Kasumi-1 (cell line): ENCODE data around the gene AGAP3.

ENCODE experiments used
- DNase-seq, 2 experiments: peaks; one replicate each; lab custom pipeline; 2025; lab: John Stamatoyannopoulos, UW

The AGAP3 gene

DNA sequence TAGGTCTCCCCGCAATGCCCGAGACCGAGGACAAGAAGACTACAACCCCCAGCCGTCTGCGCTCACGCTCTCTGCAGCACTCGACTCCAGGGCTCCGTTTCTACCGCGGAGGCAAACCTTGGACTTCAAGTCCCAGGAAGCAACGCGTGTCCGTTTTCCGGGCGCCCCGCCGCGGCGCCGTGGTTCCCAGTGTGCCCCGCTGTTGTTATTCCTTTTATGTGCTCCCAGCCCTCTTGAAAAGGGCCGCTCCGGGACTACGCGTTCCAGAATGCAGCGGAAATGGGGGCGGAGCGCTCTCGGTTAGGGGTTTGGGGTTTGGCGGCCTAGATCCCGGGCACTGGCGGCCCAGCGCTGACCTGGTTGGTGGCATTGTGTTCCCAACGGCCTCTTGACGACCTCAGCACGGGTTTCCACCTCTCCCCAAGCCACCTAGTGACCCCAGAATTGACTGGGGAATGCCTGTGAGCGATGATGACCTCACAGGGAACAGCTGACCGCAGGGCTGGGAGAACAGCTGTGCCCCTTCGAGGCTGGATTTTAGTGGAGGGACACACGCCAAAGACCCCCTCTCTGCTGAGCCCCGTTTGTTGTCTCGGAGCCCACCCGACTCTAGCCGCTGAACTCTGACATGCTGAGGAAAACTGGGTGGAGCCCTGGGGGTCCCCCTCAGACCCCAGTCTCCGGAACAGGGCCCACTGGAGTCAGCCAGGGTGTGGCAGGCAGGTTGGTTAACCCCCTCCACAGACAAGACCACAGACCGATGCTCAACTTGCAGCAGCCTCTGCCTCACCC lies 28.1 kb upstream of the AGAP3 start:
- peak; percentile 99 to 100 for DNase-seq

DNA sequence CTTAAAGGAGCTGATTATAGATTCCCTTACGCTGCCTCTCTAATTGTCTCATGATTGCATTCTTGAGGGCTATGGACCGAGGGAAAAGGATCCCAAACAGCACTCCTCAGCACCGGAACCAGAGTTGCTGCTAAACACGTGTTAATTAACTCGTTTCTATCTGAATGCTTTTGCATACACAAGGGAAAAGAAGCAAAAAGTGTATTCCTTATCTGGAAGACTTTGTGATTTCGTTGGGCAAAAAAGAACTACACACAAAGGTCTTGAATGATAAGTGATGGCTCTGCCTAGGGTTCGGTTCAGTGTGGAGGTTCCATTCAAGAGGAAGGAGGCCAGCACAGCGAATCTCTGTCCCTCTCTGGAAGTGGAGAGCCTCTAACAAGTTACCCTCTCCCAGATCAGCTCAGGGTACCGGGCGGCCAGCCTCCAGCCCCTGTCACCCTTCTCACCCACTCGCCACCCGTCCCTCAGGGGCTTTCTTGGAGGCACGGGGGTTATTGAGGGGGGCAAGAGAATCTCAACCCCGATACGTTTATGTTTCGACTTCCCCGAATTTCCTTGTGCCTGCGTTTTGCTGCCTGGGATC lies 27.4 kb upstream of the AGAP3 start:
- DNase-seq = no peak

DNA sequence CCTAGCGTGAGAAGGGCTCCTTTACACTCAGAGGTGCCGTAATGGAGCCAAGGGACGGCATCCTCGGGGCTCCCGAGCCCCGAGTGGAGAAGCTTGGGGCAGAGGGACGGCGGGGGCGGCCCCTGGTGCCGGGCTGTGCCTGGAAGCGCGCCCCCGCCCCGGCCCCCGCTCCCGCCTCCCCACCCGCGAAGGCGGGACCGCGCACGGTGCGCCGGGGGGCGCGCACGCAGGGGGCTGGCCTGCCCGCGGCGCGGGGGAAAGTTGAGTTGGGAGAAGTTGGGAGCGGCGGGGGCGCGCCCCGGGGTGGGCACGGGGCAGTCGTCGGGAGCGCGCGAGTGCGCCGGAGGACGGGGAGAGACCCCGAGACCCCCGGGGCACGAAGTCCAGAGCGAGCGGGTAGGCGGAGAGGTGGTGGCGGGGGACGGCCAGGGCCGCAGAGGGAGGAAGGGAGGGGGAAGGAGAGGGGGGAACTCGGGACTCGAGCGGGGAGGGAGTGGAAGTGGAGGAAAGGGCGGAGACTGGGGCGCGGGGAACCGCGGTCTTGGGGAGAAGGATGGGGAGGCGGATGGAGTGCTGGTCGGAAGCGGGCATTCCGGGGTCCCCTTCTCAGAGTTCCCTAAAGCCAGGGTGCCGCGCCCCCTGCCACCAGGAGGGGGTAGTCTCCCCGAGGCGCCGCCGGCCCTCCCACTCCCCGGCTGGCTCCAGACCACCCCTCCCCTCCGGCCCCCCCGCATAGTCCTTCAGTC lies 26.7 kb upstream of the AGAP3 start, which contains the start of gene SLC4A2:
SLC4A2 (plus strand) TSS at position 223 of the 746 bp plus-strand sequence. CDS start 2,399 bp downstream, outside the sequence.
- peak; percentile 63 to 67 for DNase-seq

DNA sequence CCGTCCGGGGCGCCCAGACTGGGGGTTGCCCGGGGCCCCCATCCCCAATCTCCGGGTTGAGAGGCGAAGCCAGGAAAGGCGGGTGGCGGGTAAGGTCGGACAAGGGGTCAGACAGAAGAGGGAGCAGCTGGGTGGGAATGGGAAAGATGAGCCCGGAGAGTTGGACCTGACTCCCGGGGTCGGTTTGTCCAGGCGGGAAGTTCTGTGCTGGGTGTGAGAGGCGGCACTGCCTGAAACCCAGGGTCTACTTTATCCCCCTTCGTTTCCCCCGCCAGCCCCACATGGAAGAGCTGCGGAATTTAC lies 26.2 kb upstream of the AGAP3 start:
- DNase-seq = no peak

DNA sequence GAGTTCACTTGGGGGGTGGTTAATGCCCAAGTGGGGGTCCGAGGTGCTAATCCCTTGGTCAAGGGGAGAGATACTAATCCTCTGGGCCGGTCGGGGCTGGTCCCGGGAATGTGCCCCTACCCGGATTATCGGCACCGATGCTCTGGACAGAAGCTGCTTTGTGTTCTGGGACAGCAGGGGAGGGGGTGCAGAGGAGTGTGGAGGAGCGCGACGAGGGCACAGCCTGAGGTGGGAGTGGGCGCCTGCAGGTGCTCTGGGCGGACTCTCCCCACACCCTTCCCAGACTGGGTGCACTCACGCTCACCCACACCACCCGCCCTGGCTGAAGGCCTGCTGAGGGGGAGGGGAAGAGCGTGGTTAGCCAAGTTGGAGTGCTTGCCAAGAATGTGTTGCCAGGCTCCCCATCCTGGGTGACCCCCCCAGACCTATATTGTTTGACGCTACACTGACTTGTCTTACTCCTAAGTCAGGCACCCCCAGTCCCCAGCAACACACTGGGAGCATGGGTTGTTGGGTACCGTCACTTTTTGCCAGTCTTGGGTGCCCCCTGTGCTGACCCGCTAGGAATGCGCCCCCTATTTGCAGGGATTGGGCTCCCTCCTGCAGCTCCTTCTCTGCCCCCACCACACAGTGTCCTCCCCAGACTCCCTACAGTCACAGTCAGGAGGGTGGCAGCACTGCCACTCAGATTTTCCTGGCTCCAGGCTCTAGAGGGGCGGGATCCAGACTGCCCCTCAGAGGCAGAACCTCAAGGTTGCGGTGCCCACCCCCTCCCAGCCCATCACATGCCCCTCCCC lies 25.7 kb upstream of the AGAP3 start:
- peak; percentile 15 to 33 for DNase-seq

DNA sequence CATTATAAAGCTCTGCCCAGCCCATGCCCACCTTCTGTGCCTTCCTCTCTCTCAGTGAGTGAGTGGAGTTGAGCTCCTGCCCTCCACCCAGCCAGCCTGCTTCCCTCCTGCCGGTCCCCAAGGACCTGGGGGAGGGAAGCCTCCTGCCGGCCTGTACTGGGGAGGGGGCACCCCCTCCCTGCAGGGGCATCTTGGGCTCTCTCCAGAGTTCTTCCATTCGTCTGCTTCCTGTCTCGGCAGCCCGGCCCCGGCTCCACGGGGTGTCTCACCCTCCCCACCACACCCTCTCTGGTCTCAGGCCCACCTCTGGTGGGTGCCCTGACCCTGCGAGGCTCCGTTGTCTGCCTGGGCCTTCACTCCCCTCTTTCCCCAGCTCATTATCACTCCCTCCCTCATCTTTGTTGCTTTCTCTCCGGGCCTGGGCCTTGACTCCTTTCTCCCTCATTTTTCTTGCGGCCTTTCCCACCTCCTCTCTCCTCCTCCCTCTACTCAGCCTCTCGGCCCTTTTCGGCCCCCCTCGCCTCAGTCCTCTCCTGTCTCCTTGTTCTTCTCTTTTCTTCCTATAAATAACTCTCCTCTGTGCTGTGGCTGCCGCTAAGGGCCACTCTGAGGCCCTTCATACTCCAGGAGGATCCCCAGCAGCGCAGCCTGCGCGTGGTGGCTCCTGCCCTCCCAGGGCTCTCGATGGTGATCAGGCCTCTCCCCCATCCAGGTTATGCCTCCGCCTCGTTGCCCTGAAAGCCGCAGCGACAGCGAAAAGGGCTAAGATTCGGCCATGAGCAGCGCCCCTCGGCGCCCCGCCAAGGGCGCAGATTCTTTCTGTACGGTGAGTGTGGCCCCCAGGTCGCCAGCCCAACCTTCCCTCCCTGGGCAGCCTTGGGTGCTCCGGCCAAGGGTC lies 24.8 kb upstream of the AGAP3 start:
- no peak for DNase-seq

DNA sequence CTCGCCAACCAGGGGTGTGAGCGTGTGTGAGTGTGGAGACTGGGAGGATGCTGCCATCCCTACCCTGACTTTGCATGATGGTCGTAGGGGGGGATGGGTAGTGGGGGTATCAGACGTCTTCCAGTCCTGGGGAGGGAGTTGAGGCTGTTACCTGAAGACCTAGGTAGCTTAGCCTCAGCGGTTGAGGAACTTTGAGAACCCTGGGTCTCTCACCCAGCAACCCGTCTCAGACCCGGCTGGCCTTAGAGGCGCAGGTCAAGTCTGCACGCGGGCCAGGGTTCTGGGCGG lies 24.2 kb upstream of the AGAP3 start:
- no peak for DNase-seq

DNA sequence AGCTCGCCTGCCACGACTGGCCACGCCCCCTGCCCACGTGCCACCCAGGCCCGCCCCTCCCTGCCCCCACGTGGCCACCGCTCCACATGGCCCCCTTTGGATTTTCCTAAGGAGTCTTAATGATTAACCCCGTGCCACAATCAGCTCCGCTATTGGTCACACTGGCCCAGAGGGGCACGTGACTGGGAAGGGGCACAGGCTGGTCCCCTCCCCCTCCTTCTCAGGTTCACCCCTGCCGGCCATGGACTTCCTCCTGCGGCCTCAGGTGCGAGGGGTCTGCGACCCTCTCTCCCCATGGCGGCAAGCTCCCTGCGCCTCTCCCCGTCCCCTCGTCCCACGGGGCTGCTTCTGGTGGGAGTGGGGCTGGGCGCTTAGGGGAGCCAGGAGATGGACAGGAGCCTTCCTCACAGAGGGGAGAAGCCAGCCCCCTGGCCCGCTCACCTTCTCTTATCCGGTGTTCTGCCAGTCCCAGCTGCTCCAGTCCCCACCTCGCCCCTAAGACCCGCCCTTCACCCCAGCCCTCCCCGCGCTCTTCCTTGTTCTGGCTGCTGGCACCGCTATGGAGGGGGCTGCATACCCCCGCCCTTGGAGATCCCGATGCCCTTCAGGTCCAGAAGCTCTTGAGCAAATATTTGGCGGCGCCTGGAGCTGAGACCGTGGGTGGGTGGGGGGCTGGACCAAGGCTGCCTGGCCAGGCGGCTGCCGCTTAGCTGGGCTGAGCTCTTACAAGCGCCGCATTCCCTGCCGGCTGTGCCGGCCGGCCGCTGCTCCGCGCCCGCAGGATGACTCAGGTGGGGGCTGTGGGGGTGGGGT lies 23.7 kb upstream of the AGAP3 start:
- DNase-seq = no peak

DNA sequence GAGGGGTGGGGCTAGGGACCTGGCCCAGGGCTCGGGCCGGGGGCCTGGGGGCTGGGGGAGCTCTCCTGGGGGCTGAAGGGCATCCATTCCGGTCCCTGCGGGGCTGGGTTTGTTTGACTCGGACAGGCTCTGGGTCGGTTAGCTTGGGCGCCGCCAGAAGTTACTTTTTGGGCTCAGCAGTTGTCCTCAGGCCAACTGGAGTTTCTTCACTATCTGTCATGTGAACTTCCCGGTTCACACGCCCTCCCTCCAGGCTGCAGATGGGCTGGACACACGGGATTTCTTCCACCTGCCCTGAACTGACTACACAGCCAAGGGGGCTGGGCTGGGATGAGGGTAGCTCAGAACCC lies 23.1 kb upstream of the AGAP3 start:
- DNase-seq = no peak

DNA sequence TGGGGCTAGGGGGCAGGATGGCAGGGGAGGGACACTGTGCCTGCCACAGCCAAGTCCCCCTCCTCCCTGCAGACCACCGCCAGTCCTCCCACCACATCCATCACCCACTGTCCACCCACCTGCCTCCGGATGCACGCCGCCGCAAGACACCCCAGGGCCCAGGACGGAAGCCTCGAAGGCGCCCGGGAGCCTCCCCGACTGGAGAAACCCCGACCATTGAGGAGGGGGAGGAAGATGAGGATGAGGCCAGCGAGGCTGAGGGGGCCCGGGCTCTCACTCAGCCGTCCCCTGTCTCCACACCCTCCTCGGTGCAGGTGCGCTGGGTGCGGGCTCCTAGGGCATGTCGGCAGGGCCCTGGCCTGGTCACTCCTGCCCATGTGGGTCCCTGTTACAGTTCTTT lies 21.8 kb upstream of the AGAP3 start:
- DNase-seq = no peak

DNA sequence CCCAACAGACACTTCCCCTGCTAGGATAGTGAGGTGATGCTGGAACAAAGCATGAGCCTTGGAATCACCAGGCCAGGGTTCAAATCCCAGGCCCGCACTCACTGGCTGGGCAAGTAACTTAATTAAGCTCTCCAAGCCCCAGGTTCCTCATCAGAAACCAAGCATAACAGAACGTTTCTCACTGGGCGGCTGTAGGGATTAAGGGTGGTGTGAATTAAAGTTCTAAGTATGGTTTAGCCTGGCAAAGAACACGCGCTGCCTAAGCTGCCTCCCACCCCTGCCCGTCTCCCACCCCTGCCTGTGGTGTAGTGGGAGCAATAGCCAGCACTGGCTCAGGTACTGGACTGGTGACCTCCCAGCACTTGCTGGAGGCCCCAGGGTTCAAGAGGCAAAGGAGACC lies 21.3 kb upstream of the AGAP3 start:
- DNase-seq = no peak

DNA sequence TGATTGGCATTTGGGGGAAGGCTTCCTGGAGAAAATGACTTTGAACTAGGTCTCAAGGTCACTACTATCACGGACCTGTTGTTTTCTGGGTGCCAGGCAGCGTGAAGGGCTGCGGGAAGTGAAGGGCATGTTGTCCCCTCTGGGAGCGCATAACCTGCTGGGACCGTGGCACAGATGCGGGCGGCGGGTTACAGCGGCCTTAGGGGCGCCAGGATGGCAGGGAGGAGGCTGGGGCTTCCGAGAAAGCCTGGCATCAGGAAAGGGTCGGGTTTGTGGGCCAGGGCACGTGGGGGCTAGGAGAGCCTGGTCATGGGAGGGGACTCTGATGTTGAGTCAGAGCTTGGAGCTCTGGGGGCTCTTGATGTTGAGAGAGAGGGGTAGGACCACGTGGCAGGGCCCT lies 20.8 kb upstream of the AGAP3 start:
- DNase-seq = no peak

DNA sequence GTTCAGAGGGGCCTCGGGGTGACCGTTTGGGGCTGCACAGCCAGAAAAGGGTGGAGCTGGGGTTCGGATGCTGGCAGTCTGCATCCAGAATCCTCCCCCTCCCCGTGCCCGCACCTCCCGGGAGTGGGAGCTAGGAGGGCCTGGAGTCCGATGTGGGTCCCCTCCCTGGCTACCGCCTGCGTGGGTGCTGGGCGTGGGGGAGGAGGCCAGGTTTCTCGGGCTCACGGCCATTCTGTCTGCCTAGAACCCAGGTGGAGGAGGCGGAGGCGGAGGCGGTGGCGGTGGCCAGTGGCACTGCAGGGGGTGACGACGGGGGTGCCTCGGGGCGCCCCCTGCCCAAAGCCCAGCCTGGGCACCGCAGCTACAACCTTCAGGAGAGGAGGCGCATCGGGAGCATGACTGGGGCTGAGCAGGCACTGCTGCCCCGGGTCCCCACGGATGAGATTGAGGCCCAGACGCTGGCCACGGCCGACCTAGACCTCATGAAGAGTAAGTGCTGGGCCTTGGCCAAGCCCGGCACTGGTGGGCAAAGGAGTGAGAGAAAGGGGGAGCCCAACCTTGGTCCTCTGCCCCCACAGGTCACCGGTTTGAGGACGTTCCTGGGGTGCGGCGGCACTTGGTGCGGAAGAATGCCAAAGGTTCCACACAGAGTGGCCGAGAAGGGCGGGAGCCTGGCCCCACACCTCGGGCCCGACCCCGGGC lies 19.9 kb upstream of the AGAP3 start:
- DNase-seq = no peak

DNA sequence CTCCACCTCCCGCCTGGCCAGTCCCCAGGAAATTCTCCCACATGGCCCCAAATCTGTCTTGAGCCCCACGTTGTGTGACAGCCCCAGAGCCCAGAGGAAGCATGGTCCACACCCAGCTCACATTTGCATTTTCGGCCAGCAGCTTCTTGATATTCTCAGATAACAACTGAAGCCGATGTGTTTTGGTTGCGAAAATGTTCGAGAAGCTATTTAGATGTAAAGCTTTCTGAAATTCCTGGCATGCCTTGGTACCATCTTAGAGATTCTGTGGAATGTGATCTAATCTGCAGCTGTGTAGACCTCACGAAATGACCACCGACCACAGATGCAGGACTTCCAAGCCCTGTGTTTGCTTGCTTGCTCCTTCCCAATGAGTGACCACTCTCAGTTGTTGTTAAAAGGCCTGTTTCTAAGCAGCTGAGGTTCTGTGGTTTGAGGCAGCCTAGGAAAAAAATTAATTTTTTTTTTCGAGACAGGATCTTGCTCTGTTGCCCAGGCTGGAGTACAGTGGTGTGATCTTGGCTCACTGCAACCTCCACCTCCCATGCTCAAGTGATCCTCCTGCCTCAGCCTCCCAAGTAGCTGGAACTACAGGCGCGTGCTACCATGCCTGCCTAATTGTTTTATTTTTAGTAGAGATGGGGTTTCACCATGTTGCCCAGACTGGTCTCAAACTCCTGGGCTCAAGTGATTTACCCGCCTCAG lies 18.1 kb upstream of the AGAP3 start:
- DNase-seq = no peak

DNA sequence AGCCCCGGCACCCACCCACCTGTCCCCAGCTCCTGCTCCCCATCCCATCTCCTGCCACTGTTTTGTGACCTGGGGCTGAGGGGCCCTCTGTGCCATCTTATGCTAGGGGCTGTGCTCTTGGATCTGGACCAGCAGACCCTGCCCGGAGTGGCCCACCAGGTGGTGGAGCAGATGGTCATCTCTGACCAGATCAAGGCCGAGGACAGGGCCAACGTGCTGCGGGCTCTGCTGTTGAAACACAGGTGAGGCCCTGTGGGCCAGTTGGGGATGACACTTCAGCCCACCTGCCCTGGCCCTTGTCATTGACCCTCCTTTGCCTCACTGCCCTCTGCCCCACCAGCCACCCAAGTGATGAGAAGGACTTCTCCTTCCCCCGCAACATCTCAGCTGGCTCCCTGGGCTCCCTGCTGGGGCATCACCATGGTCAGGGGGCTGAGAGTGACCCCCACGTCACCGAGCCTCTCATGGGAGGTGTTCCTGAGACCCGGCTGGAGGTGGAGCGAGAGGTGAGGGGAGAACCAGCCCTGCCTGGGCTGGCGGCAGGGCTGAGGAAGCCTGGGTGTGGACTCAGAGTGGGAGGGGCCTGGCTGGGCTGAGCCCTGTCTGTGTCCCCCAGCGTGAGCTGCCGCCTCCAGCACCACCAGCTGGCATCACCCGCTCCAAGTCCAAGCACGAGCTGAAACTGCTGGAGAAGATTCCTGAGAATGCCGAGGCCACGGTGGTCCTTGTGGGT lies 16.3 kb upstream of the AGAP3 start:
- no peak for DNase-seq

DNA sequence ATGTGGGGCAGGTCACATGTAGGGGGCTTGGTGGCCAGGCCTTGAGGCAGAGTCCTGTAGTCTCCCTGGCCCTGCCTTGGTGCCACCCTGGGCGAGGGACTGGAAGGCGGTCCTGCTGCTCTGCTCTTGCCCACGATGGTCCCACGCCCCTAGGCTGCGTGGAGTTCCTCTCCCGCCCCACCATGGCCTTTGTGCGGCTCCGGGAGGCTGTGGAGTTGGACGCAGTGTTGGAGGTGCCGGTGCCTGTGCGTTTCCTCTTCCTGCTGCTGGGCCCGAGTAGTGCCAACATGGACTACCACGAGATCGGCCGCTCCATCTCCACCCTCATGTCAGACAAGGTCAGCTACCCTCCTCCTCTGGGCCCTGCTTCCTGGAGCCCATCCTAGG lies 15.7 kb upstream of the AGAP3 start:
- DNase-seq = no peak

DNA sequence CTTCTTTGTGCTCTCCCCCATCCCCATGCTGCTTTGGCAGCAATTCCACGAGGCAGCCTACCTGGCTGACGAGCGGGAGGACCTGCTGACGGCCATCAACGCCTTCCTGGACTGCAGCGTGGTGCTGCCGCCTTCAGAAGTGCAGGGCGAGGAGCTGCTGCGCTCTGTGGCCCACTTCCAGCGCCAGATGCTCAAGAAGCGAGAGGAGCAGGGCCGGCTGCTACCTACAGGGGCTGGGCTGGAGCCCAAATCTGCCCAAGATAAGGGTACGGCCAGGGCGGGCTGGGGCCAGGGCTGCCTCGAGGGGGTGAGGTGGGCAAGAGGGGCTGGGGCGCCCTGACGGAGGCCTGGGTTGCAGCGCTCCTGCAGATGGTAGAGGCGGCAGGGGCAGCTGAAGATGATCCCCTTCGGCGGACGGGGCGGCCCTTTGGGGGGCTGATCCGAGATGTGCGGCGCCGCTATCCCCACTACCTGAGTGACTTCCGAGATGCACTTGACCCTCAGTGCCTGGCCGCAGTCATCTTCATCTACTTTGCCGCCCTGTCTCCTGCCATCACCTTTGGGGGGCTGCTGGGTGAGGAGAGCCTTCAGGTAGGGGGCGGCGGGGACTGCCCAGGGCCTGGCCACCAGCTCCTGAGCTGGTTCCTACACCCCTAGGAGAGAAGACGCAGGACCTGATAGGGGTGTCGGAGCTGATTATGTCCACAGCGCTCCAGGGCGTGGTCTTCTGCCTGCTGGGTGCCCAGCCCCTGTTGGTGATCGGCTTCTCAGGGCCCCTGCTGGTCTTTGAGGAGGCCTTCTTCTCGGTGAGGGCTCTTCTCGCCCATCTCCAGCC lies 15.0 kb upstream of the AGAP3 start:
- no peak for DNase-seq

DNA sequence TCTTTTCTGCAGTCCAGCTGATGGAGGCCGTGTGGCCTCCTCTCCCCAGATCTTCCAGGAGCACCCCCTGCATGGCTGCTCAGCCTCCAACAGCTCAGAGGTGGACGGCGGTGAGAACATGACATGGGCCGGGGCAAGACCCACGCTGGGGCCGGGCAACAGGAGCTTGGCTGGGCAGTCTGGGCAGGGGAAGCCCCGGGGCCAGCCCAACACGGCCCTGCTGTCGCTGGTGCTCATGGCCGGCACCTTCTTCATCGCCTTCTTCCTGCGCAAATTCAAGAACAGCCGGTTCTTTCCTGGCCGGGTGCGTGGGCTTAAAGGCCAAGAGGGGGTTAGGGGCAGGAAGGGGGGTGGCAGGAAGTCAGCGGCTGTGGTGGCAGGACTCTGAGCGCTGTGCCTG lies 12.3 kb upstream of the AGAP3 start:
- DNase-seq = no peak
